ENCODE results near the gene CDX1.
"Not testable (repeated sequence)": the region's sequence is repeated elsewhere in the genome, so short reads cannot be mapped to it uniquely, and the experiment has no call there.

CDX1 gene

GRCh38 chr5:150233706-150234105, 67.1 kb downstream of the CDX1 start:
- DNase-seq (ENCODE audit: low spot score), result not testable (repeated sequence)
